ENCODE measurements around the gene RBM10. TPM values are rescaled to one million over a fixed set of nuclear protein-coding genes. Genes with fewer than 3 reads are reported as not detected.

Gene RBM10
- total RNA-seq, 1 experiment from 2014 or later: 56.9 TPM

GRCh38 chrX:47190445-47191269 is 45.6 kb downstream of the RBM10 start:
- H3K79me2 ChIP-seq (ENCODE audit: insufficient read depth, low read length): peaks cover 36% of the 10 kb centered on the region
- H3K9me3 ChIP-seq (ENCODE audit: control insufficient read depth in 1 of 2, insufficient read depth in 1 of 2, low read depth in 1 of 2, low read length in 2 of 2): no peaks in the 10 kb centered on the region
- peak overlapping the region; percentile 67 to 75 for H3K4me3 ChIP-seq (replicated peaks in 1 of 2; ENCODE audit: low read depth in 1 of 2, low read length in 2 of 2)
- ATAC-seq (peak; percentile 82), DNase-seq (ENCODE audit: low read depth, low spot score) (peak; percentile 83)
- peak overlapping the region; percentile 79 for H3K27ac ChIP-seq (ENCODE audit: low read depth, low read length)
- no peaks in the 10 kb centered on the region for H3K9me2 ChIP-seq (ENCODE audit: insufficient read depth)
- H3K9ac ChIP-seq (ENCODE audit: low read length): peak overlapping the region; percentile 82
- H2AFZ ChIP-seq (ENCODE audit: low read depth, low read length, poor library complexity, severe bottlenecking): no peak overlapping the region
- H3K4me1 ChIP-seq (ENCODE audit: control insufficient read depth in 1 of 2, insufficient read depth in 2 of 2, low read length in 2 of 2): peaks cover 5 to 26% of the 10 kb centered on the region in 2 experiments; a peak in 3 of 4 replicates
- ChIA-PET CTCF (interaction anchor here (1.0 to 1.7 kb wide), 5 partner anchors 43 to 351 kb away, joined by 3 to 11 read pairs (median 4); partner anchors contain the start of genes NDUFB11 and RBM10), RAD21 (ENCODE audit: low non-redundant PET in 1 of 2, low total read pairs in 2 of 2, uncharacterized antibody in 2 of 2, unreplicated experiment in 2 of 2) (no interaction called here), POLR2A (interaction anchor here (0.7 to 2.0 kb wide), 5 partner anchors 27 to 336 kb away, joined by 4 to 7 read pairs (median 5); partner anchors contain the start of gene RBM10)
- H3K4me2 ChIP-seq (ENCODE audit: low read length): peak overlapping the region; percentile 82
- no peaks in the 10 kb centered on the region for H4K20me1 ChIP-seq (ENCODE audit: insufficient read depth)
- H3K36me3 ChIP-seq (ENCODE audit: control insufficient read depth in 1 of 2, insufficient read depth in 2 of 2, low read length in 2 of 2): no peaks in the 10 kb centered on the region; a peak in 1 of 4 replicates
- no peak for TF ChIP-seq MAX (IDR thresholded peaks at IDR 0.05)
- TF ChIP-seq CTCF (IDR thresholded peaks at IDR 0.05 in 2 of 3, conservative IDR thresholded peaks at IDR 0.05 in 1 of 3; ENCODE audit: borderline replicate concordance in 1 of 3, insufficient read depth in 1 of 3, low read depth in 2 of 3, low read length in 2 of 3): no peak
- no peak for TF ChIP-seq ZFX (IDR thresholded peaks at IDR 0.05)
- TF ChIP-seq POLR2AphosphoS5 (IDR thresholded peaks at IDR 0.05; ENCODE audit: low read depth, low read length): peak; percentile 82
- TF ChIP-seq YY1 (IDR thresholded peaks at IDR 0.05; ENCODE audit: extremely low read depth, insufficient replicate concordance, low read depth, low read length): peak; percentile 38
- TF ChIP-seq SIN3A (IDR thresholded peaks at IDR 0.05; ENCODE audit: low read depth): no peak
- TF ChIP-seq EZH2 (IDR thresholded peaks at IDR 0.05): no peak
- no peak for TF ChIP-seq JUND (IDR thresholded peaks at IDR 0.05)
- peak; percentile 26 for TF ChIP-seq POLR2A (IDR thresholded peaks at IDR 0.05; ENCODE audit: borderline replicate concordance, extremely low read depth, insufficient read depth, insufficient read length)
- TF ChIP-seq ZBTB33 (IDR thresholded peaks at IDR 0.05; ENCODE audit: extremely low read depth, insufficient replicate concordance, low read length): no peak
- no peak for TF ChIP-seq EGR1 (IDR thresholded peaks at IDR 0.05; ENCODE audit: low read depth)
- TF ChIP-seq FOSL1 (IDR thresholded peaks at IDR 0.05; ENCODE audit: low read depth): no peak
- peak; percentile 39 for TF ChIP-seq TCF7L2 (IDR thresholded peaks at IDR 0.05; ENCODE audit: borderline replicate concordance, extremely low read depth, insufficient read depth, insufficient read length)
- BruUV-seq (replicated peaks): no TSS peak
- intact Hi-C loops (cut with micrococcal nuclease): loop anchor here (5.0 to 10.0 kb wide), 4 partner anchors 172 to 837 kb away; partner anchors contain the start of gene ZNF41
- H3K27me3 ChIP-seq (ENCODE audit: insufficient read depth, low read length): no peaks in the 10 kb centered on the region
